ENCODE results near the gene USP37. TPM values are rescaled to one million over a fixed set of nuclear protein-coding genes. Genes with fewer than 3 reads are reported as not detected.
A peak's percentile ranks its signal among the peaks of the same experiment; 100 is the strongest.

USP37 gene
- total RNA-seq, 2 experiments from 2014 or later, result 30.2 to 32.7 TPM

- no peak for DNase-seq
- Mint-ChIP-seq H3K27me3 (no peaks in the 10 kb centered on the region), H3K4me1 (peaks cover 59% of the 10 kb centered on the region), H3K4me3 (peak overlapping the region; percentile 95), H3K36me3 (ENCODE audit: low read depth) (peaks cover 49% of the 10 kb centered on the region), H3K9me3 (no peaks in the 10 kb centered on the region), H3K27ac (peak overlapping the region; percentile 76)
- CTCF ChIA-PET, result interaction anchor here (0.9 to 1.7 kb wide), 2 partner anchors 99 to 114 kb away, joined by 3 to 9 read pairs; no protein-coding TSS in a partner anchor
- POLR2A ChIA-PET, result interaction anchor here (0.6 to 3.3 kb wide), 9 partner anchors 10 to 853 kb away, joined by 3 to 29 read pairs (median 3); partner anchors contain the start of gene TUBA4A
Measured at GRCh38 chr2:218400930-218401881, 166.9 kb downstream of the USP37 start.

Other genes with a start within 250 kb of the USP37 start
- not detected for gene CATIP, start 211.5 kb downstream of the USP37 start, total RNA-seq
- under 1 TPM; 0.13 to 0.25 TPM for gene SLC11A1, start 186.1 kb downstream of the USP37 start, total RNA-seq
- 100 to 1,000 TPM; 203 to 205 TPM for gene CTDSP1, start 168.5 kb downstream of the USP37 start, total RNA-seq
- not detected for gene VIL1, start 149.2 kb downstream of the USP37 start, total RNA-seq
- 10 to 100 TPM; 77.1 to 77.3 TPM for gene CNOT9, start 488 bp upstream of the USP37 start, total RNA-seq
- gene PLCD4, start 39.5 kb upstream of the USP37 start, total RNA-seq, result under 1 TPM; 0.10 to 0.38 TPM
- gene ZNF142, start 91.3 kb upstream of the USP37 start, total RNA-seq, result 10 to 100 TPM; 41.4 to 41.8 TPM
- 10 to 100 TPM; 35.0 to 39.8 TPM for gene BCS1L, start 91.3 kb upstream of the USP37 start, total RNA-seq
- 10 to 100 TPM; 15.1 to 21.9 TPM for gene RNF25, start 103.7 kb upstream of the USP37 start, total RNA-seq
- gene STK36, start 103.7 kb upstream of the USP37 start, total RNA-seq, result 10 to 100 TPM; 17.6 to 17.9 TPM
- 10 to 100 TPM; 27.6 to 29.2 TPM for gene TTLL4, start 142.5 kb upstream of the USP37 start, total RNA-seq
- not detected for gene CYP27A1, start 213.8 kb upstream of the USP37 start, total RNA-seq

All from activated CD4-positive, alpha-beta memory T cell treated with anti-CD3 and anti-CD28 coated beads, Interleukin-2, amount 10 ng/mL, durations not matched to agents 7 days and 5 days (primary cell).